Neural crest cell (in vitro differentiated cells): Measurements from ENCODE around the gene IGFBP5. TPM values are rescaled to one million over a fixed set of nuclear protein-coding genes. Genes with fewer than 3 reads are reported as not detected.
A peak's percentile ranks its signal among the peaks of the same experiment; 100 is the strongest.

Experiments used
- DNase-seq: peaks from one replicate; pipeline ENCODE4 v3.0.0; 2021; ENCODE audit warnings: low read depth, mixed read lengths, low spot score
- H3K27ac Mint-ChIP-seq: one replicate; pipeline ENCODE4 v1.8.0; 2021; ENCODE audit warnings: mild to moderate bottlenecking, mixed read lengths; ENCODE audit not compliant: unreplicated experiment
- H3K27me3 Mint-ChIP-seq: 2 replicates; pipeline ENCODE4 v1.8.0; 2021; ENCODE audit warnings: low read depth, mild to moderate bottlenecking, mixed read lengths
- H3K36me3 Mint-ChIP-seq: 2 replicates; pipeline ENCODE4 v1.8.0; 2021; ENCODE audit warnings: low read depth, mild to moderate bottlenecking, mixed read lengths
- H3K4me1 Mint-ChIP-seq: 2 replicates; pipeline ENCODE4 v1.8.0; 2021; ENCODE audit warnings: mixed read lengths
- H3K4me3 Mint-ChIP-seq: one replicate; pipeline ENCODE4 v1.8.0; 2021; ENCODE audit warnings: mild to moderate bottlenecking, mixed read lengths
- H3K9me3 Mint-ChIP-seq: 2 replicates; pipeline ENCODE4 v1.8.0; 2021; ENCODE audit warnings: mixed read lengths
- CTCF ChIP-seq: fragments of 200-600 bp; sonication (generic); conservative IDR thresholded peaks from 2 replicates; pipeline ENCODE4 v1.5.0; 2021; ENCODE audit warnings: antibody characterized with exemption, mild to moderate bottlenecking
- total RNA-seq: library from RNA; stranded (reverse); gene quantifications from 2 replicates; pipeline ENCODE4 v1.2.1, GENCODE V29; 2021

Gene IGFBP5
- total RNA-seq, 1 donor from 2014 or later = 140 TPM

- Mint-ChIP-seq H3K27ac (no peak overlapping the region), H3K27me3 (no peaks in the 10 kb centered on the region), H3K4me1 (peaks cover 73% of the 10 kb centered on the region), H3K36me3 (peaks cover 2% of the 10 kb centered on the region), H3K4me3 (no peak overlapping the region), H3K9me3 (peaks cover 5% of the 10 kb centered on the region)
- no peak for TF ChIP-seq CTCF
- DNase-seq = no peak
Measured at GRCh38 chr2:216739035-216739434, 43.7 kb upstream of the IGFBP5 start.

GRCh38 chr2:216737676-216738075 is 42.3 kb upstream of the IGFBP5 start:
- no peak overlapping the region for H3K4me3 Mint-ChIP-seq
- peaks cover 77% of the 10 kb centered on the region for H3K4me1 Mint-ChIP-seq
- H3K36me3 Mint-ChIP-seq = peaks cover 2% of the 10 kb centered on the region
- DNase-seq = no peak
- H3K27ac Mint-ChIP-seq = no peak overlapping the region
- peaks cover 5% of the 10 kb centered on the region for H3K9me3 Mint-ChIP-seq
- no peak for TF ChIP-seq CTCF
- no peaks in the 10 kb centered on the region for H3K27me3 Mint-ChIP-seq

- Mint-ChIP-seq H3K27ac (no peak overlapping the region), H3K27me3 (no peaks in the 10 kb centered on the region), H3K4me3 (no peak overlapping the region)
Measured at GRCh38 chr2:216736326-216736725, 41.0 kb upstream of the IGFBP5 start.

GRCh38 chr2:216735668-216736067 is 40.3 kb upstream of the IGFBP5 start:
- Mint-ChIP-seq H3K4me1 (peaks cover 63% of the 10 kb centered on the region), H3K36me3 (no peaks in the 10 kb centered on the region), H3K27ac (no peak overlapping the region), H3K27me3 (no peaks in the 10 kb centered on the region), H3K4me3 (no peak overlapping the region), H3K9me3 (no peaks in the 10 kb centered on the region)
- DNase-seq = no peak
- TF ChIP-seq CTCF = no peak

More at GRCh38 chr2:216736326-216736725, 41.0 kb upstream of the IGFBP5 start:
- Mint-ChIP-seq H3K4me1 (peaks cover 68% of the 10 kb centered on the region), H3K36me3 (no peaks in the 10 kb centered on the region), H3K9me3 (no peaks in the 10 kb centered on the region)
- TF ChIP-seq CTCF = no peak
- DNase-seq = no peak

- H3K27ac Mint-ChIP-seq = no peak overlapping the region
- DNase-seq = peak; percentile 9
- H3K36me3 Mint-ChIP-seq = no peaks in the 10 kb centered on the region
- no peak for TF ChIP-seq CTCF
- peaks cover 57% of the 10 kb centered on the region for H3K4me1 Mint-ChIP-seq
- peak overlapping the region; percentile 33 for H3K4me3 Mint-ChIP-seq
- H3K9me3 Mint-ChIP-seq = no peaks in the 10 kb centered on the region
- H3K27me3 Mint-ChIP-seq = no peaks in the 10 kb centered on the region
Measured at GRCh38 chr2:216735086-216735485, 39.7 kb upstream of the IGFBP5 start.

GRCh38 chr2:216733046-216733445 is 37.7 kb upstream of the IGFBP5 start:
- Mint-ChIP-seq H3K36me3 (no peaks in the 10 kb centered on the region), H3K27me3 (no peaks in the 10 kb centered on the region), H3K4me3 (no peak overlapping the region), H3K27ac (no peak overlapping the region), H3K9me3 (no peaks in the 10 kb centered on the region), H3K4me1 (peaks cover 39% of the 10 kb centered on the region)
- DNase-seq = no peak
- TF ChIP-seq CTCF = no peak
